Esophagus muscularis mucosa (tissue), 3 donors: ENCODE measurements around the gene TCN1.

Source experiments
- POLR2A ChIP-seq: fragments of 450-650 bp; IDR thresholded peaks from one replicate; pipeline ENCODE4 v1.6.1; 2017; ENCODE audit warnings: antibody characterized with exemption, moderate library complexity, mild to moderate bottlenecking, low read depth
- TF ChIP-seq, protein P1 (sequence below), 3 experiments: fragments of 200-600 bp in 2 of 3; fragments of 450-650 bp in 1 of 3; sonication (generic) in 2 of 3; IDR thresholded peaks; one replicate each; pipeline ENCODE4 v1.5.1; 2017 to 2019; ENCODE audit warnings: antibody characterized with exemption in 3 of 3, mild to moderate bottlenecking in 2 of 3, moderate library complexity in 1 of 3

DNA sequence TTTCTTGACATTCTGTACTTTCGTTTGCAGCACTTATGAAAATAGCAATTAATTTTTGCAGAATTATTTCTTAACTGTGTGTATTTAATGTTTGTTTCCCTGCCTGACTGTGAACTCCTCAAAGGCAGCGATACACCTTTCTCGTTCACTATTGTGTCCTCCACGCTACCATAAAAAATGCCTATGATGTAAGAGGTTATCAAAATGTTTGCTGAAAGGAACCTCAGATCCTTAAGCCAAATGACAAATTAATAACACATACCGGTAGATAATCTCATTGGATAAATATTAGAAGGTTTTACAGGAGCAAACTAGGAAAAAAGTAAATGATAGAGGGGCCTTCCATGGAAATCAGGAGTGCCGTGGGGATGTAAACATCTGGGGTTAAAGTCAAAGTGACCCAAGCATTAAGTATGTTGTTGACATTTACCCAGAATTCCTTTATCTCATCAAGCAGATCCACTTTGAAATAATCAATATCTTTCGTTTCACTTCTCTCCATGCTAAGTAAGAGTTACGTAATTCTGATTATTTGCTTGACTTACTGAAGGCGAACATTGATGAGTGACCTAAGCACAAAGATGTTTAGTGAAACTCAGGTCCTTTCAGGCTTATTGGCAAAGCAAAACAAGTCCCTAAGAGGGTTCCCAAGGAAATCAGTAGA lies 9.7 kb upstream of the TCN1 start:
- no peak for TF ChIP-seq POLR2A
- TF ChIP-seq, protein P1, sequence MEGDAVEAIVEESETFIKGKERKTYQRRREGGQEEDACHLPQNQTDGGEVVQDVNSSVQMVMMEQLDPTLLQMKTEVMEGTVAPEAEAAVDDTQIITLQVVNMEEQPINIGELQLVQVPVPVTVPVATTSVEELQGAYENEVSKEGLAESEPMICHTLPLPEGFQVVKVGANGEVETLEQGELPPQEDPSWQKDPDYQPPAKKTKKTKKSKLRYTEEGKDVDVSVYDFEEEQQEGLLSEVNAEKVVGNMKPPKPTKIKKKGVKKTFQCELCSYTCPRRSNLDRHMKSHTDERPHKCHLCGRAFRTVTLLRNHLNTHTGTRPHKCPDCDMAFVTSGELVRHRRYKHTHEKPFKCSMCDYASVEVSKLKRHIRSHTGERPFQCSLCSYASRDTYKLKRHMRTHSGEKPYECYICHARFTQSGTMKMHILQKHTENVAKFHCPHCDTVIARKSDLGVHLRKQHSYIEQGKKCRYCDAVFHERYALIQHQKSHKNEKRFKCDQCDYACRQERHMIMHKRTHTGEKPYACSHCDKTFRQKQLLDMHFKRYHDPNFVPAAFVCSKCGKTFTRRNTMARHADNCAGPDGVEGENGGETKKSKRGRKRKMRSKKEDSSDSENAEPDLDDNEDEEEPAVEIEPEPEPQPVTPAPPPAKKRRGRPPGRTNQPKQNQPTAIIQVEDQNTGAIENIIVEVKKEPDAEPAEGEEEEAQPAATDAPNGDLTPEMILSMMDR (IDR thresholded peaks at IDR 0.05), result no peak
